GM19193 (cell line): ENCODE measurements around the gene FMOD.

Experiments
- POLR2A ChIP-seq: IDR thresholded peaks from 4 replicates; pipeline ENCODE4 v1.6.1; 2011; ENCODE audit not compliant: insufficient read depth, insufficient read length; ENCODE audit errors: extremely low read depth

FMOD gene

DNA sequence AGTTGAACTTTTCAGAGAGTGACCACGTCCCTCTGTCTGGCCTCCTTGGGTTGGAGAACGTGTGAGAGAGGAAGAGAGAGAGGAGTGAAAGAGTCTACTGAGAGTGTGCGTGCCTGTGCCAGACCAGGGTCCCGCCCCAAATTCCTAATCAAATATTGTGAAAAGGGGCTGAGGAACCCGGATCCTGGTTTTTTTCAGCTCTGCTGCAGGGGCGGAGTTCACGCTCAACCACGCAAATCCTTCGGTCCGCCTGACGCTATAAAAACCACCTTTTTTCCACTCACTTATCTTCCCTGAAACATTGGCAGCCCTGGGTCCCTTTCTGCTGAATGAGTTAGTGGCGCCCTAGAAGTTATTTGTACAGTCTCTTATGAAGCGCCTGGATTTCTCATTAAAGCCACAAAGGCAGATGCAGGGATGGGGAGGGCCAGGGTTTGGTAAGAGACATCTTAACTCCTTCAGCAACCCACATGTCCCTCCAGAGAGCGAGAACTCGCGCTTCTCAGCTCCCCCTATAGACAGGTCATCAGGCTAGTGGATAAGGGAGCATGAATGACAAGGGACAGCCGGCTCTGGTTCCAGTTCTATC, at the start of gene FMOD:
TSS of gene FMOD (minus strand) at position 86 of the 589 bp plus-strand sequence. CDS start 2,852 bp downstream, outside the sequence.
- TF ChIP-seq POLR2A, result no peak

GRCh38 chr1:203396595-203397194, 45.8 kb upstream of the FMOD start:
- no peak for TF ChIP-seq POLR2A

GRCh38 chr1:203395751-203396150, 44.8 kb upstream of the FMOD start:
- no peak for TF ChIP-seq POLR2A

DNA sequence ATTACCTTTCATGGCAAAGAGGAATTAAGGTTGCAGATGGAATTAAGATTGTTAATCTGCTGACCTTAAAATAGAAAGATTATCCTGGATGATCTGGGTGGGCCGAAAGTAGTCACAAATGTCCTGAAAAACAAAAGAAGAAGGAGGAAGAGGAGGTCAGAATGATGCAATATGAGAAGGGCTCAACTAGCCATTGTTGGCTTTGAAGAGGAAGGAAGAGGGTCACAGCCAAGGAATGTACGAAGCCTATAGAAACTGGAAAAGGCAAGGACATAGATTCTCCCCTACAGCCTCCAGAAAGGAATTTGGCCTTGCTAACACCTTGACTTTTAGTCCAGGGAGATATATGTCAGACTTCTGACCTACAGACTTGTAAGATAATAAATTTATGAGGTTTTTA, 39.4 kb upstream of the FMOD start:
- no peak for TF ChIP-seq POLR2A

- no peak for TF ChIP-seq POLR2A
Measured at GRCh38 chr1:203388683-203389082, 37.8 kb upstream of the FMOD start.

GRCh38 chr1:203382026-203382425, 31.1 kb upstream of the FMOD start:
- no peak for TF ChIP-seq POLR2A

- TF ChIP-seq POLR2A, result no peak
Measured at GRCh38 chr1:203381151-203381751, 30.3 kb upstream of the FMOD start.

GRCh38 chr1:203380420-203381150, 29.7 kb upstream of the FMOD start:
- no peak for TF ChIP-seq POLR2A

GRCh38 chr1:203379825-203380224, 28.9 kb upstream of the FMOD start:
- no peak for TF ChIP-seq POLR2A

- TF ChIP-seq POLR2A, result no peak
Measured at GRCh38 chr1:203378556-203379245, 27.8 kb upstream of the FMOD start.

DNA sequence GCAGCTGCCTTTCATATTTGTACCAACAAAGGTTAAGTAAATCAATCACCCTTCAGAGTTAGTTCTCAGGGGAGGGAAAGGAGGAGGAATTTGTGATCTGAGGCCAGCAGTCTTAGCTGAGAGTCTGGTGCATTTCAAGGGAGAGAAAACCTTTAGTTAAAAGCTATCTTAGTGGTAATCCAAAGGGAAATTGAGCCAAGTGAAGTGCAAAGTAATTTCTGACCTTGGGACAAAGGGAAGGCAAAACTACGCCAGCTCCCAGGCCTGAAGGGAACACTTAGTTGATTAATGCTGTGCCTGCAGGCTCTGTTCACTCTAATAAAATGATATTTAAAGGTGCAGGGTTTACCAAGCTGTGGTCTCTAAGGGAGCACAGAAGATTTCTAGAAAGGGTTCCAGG, 23.1 kb upstream of the FMOD start:
- no peak for TF ChIP-seq POLR2A

- TF ChIP-seq POLR2A, result no peak
Measured at GRCh38 chr1:203373002-203373401, 22.1 kb upstream of the FMOD start.

DNA sequence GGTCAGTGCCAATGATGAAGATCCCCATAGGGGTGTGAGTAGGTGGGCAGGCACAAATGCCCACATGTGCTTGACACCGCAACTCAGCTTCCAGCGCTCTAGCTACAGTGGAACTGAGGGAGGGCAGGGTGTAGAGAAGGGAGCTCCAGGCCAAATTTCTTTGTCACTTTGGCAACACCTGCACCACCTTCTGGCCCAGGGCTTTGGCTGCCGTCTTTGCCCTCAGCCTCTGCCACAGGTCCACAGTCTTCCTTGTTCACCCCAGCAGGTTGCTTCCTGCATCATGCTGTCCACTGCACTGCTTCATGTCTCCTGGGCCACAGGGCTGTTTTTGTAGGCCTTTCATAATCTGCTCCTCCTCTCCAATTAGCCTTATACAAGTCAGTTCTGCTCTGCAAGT, 20.4 kb upstream of the FMOD start:
- TF ChIP-seq POLR2A, result no peak

- no peak for TF ChIP-seq POLR2A
Measured at GRCh38 chr1:203369666-203370065, 18.7 kb upstream of the FMOD start.

DNA sequence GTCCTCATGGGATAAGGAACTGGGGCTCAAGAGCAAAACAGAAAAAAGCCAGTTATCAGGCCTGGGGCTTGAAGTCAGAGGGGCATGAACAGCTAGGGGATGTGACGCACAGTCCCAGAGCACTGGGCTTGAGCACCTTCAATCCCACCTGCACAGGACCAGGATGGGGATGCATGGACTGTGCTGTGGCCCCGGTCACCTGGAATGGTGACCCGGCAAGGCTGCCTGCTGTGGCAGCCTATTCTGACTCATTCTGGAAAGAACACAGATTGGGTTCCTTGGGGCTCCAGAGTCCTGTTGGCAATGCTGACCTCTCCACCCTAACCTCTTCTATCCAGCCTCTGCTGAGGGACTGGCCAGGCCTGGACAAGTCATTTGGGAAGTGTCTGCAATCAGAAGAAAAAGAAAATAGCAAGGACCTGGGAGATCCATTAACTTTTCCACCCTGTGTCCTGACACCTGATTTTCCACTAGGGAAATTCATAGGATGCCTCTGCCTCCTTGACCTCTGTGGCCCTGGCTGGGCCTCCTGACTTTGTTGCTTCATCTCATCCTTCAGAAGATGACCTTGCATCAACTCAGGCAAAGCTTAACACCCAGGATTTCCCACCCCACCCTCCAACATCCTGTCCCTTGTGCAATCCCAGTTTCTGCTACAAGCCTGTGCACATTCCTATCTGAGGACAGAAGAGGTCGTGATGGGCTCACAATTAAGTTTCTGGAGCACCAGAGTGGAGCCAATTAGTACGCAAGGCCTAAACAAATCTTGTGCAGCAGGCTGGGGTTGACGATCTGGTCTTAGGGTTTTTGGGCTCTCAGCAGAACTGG, 17.9 kb upstream of the FMOD start:
- TF ChIP-seq POLR2A, result no peak

- TF ChIP-seq POLR2A, result no peak
Measured at GRCh38 chr1:203367057-203367456, 16.1 kb upstream of the FMOD start.
